Sciatic nerve (tissue), 2 donors: ENCODE data around the gene RBM19. TPM values are rescaled to one million over a fixed set of nuclear protein-coding genes. Genes with fewer than 3 reads are reported as not detected.
A peak's percentile ranks its signal among the peaks of the same experiment; 100 is the strongest.
"Not testable (repeated sequence)": the region's sequence is repeated elsewhere in the genome, so short reads cannot be mapped to it uniquely, and the experiment has no call there.

Experiments
- ATAC-seq: fragments of 200-7000 bp; cut with Tn5 transposase; one replicate; pipeline ENCODE4 v1.9.1; 2020; ENCODE audit warnings: mild to moderate bottlenecking, moderate library complexity
- DNase-seq: peaks from one replicate; pipeline ENCODE4 v3.0.0-alpha.2; 2020; ENCODE audit warnings: low spot score
- intact Hi-C: fragments of 100-400 bp; cut with DNase I; formaldehyde crosslinking; loops from one replicate; pipeline ENCODE4 v1.14.2; 2022
- total RNA-seq: library from RNA; stranded (reverse); fragmentation: NEBNext Ultra II Directional; extraction: Animal tissue kit (Norgen Biotek cat#: 25700); gene quantifications from one replicate; pipeline ENCODE4 v1.2.1, GENCODE V29; 2021
- donor health status: DM: no; HTN: no; CAD: no.
- donor health status: DM: no; HTN: no; CAD: no.

Gene RBM19
- total RNA-seq, 1 donor from 2014 or later = 40.3 TPM

DNA sequence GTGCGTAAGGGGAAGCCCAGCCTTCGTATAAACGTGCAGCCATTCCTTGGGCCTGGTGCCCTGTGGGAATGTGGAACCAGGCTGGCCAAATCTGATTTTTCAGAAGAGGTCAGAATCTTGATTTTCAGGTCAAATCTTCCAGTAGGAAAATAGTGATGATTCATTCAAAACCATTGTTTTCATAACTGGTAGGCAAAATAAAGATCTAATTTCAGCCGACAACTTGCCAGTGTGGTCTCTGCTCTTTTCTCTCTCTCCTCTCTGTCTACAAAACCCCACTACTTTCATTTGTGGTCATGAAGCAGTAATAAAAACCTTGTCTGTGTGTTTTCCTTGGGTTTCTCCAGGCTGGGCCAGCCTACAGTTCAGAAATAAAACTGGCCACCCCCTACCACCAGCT is 135.1 kb downstream of the RBM19 start:
- DNase-seq (no peak), ATAC-seq (peak; percentile 22)
- intact Hi-C loops = no loop called here

DNA sequence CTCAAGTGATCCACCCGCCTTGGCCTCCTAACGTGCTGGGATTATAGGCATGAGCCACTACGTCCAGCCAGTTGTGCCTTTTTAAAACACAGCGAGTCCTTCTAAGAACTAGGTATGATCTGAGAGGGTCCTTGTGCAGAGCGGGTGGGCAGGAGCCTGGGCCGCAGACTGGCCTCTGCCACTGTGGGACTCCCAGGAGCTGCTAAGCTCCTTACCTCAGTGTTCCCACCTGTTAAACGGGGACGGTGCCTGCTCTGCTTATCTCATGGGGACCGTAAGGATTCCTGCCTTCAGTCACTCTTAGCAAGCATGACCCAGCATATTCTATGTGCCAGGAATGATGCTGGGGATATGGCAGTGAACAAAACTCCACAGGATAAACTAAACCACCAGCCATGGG is 136.9 kb downstream of the RBM19 start:
- ATAC-seq = no peak
- intact Hi-C loops = no loop called here

DNA sequence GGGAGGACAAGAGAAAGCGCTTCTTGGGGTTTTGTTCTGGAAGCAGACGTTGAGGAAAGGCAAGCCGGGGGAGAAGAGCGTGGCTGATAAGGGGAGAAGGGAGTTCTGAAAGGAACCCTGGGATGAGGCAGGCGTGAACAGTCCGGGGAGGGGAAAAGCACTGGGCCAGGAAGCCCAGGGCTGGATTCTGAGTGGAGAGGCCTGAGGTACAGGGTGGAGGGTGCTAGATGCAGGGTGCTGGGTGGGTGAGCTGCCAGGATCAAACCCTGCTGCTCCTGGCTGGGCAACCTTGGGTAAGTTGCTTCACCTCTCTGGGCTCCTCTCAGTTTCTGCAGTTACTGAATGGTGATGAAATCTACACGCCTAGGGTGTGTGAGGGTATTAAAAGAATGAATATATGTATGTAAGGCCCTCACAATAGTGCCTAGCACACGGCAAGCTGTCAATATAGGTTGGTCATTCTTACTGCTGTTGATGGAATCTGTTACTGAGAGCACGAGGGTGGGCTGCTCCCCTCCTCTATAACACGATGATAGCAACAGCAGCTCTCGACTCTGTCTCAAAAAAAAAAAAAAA is 138.5 kb downstream of the RBM19 start:
- ATAC-seq = no peak
- intact Hi-C loops = no loop called here
- DNase-seq = no peak

More for the DNA sequence above, 136.9 kb downstream of the RBM19 start:
- no peak for DNase-seq

DNA sequence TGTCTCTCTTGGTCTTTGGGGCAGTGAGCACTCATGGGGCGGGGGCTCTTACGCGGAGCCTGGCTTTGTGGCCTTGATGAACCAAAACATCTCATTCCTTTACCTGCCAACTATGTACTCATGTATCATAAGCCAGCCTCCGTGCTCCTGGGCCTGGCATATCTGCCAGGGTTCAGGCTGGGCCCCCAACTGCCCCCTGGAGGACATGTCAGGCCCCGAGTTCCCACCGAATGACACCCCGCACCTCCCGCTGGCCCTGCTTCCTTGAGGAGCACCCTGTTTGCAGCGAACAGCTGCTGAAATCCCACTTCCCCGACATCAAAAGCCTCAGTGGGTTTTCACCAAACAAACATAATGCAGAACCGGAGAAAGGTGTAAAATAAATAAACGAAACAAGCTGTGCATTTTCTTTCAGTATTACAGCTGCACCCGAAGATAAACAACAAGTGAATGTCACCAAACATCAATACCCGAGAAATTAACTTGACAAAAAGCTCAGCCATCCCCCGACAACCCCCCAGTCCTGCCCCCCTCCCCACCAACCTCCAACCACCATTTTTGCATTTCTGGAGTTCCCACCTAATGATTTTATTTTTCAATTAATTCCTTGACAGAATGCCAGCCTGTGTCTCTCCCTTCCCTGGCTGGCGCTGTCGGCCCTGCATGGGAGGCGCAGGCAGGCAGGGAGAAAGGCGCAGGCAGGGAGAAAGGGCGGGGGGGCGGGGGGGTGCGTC is 139.2 kb downstream of the RBM19 start:
- intact Hi-C loops = no loop called here
- ATAC-seq (no peak), DNase-seq (no peak)

DNA sequence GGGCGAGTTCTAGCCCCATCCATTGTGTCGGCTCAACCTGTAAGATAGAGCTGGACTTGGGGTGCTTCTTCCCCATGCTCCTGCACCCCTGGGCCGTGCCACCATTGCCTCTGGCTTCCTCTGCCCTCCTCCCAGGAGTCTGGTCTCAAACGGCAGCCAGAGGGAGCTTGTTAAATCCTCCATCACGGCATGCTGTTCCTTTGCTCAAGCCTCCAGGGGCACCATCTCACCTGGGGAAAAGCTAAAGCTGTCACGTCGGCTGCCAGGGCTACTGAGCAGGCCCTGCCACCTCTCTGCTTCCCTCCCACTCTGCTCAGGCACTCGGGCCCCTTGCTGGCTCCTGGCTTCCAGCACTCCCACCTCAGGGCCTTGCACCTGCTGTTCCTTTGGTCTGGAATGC is 140.4 kb downstream of the RBM19 start:
- intact Hi-C loops = no loop called here
- DNase-seq = no peak
- no peak for ATAC-seq

DNA sequence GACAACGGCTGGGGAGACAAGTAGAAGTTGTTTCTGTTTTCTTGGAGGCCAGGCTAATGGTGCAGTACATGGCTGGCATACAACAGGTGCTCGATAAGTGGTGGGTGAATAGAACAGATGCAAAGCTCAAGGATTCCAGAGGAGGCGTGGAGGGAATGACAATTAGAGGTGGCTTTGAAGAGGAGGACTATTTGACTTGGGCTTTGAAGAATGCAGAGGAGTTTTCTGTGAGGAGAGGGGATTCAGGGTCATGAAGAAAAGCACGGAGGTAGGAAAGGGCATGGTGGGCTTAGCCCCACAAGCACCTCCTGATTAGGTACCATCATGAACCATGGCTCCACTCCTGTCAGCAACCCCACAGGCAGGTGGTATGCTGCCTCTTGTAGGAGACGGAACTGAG is 142.3 kb downstream of the RBM19 start:
- intact Hi-C loops = no loop called here
- ATAC-seq (no peak), DNase-seq (no peak)

DNA sequence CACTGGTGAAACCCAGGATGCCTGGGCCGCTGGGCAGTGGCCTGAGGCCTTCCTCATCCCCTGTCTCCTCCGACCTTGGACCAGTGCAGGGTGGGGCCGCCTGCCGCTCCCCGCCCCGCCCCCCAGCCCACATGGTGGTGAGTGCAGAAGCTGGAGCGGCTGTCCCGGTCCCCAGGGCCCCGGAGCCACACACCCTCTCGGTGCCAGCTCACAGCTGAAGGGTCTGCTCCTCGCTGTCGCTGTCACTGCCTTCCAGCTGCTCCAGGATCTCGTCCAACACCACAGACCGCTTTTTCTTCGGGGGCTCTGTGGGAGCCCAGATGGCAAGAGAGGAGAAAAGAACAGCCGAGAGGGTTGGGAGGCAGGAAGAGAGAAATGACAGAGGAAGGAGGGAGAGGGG is 143.1 kb downstream of the RBM19 start:
- DNase-seq (no peak), ATAC-seq (no peak)
- intact Hi-C loops = no loop called here

DNA sequence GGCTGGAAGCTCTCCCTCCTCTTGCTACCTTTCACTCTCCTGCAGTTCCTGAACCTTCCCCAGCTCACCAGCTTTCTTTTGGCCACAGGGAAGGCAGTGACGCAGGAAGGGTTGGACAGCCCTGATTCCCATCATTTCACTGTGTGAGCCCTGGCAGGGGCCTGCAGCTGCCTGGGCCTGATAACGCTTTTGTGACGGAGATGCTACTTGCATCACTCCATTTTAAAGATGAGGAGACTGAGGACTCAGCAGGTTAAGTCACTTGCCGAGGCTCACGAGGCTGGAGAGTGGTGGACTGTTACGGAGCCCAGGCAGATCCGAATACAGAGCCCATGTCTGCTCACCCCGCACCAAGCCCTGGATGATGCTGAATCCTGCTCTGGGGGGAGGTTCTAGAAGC is 145.3 kb downstream of the RBM19 start:
- ATAC-seq (no peak), DNase-seq (no peak)
- intact Hi-C loops = no loop called here

DNA sequence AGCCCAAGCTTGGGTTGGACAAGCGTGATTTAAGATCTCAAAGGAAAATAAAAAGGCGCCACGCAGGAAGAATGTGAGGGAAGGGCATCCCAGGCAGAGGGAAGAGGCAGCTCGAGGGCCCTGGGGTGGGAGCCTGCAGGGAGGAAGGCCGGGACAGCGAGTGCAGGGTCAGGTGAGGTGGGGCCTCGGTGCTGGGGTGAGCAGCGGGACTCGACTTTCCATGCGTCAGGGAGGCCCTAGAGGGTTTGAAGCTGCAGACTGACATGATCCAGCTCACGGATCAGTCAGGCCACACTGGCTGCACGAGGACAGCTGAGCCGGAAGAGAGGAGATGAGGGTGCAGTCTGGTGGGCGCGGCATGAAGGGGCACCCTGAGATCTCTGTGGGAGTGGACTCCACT is 145.8 kb downstream of the RBM19 start:
- peak; percentile 71 for ATAC-seq
- intact Hi-C loops = no loop called here
- no peak for DNase-seq

DNA sequence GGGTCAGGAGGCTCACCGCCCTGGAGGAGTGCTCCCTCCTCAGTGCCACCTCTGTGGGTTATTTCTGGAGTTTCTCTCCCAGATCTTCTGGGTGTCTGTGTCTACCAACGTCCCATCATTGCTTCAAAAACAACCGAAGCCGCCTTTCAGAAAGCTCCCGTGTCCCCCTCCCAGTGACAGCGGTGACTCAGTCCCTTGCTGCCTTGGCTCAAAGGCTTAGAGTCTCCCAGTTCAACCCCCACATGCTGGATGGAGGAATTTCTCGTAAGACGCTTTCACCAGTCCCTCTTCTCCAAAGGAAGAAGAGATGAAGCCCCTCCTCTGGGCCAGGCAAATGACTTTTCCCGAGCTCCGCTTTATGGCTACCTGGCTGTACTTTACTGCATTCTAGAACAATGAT is 146.6 kb downstream of the RBM19 start:
- DNase-seq = no peak
- intact Hi-C loops = no loop called here
- ATAC-seq = no peak

DNA sequence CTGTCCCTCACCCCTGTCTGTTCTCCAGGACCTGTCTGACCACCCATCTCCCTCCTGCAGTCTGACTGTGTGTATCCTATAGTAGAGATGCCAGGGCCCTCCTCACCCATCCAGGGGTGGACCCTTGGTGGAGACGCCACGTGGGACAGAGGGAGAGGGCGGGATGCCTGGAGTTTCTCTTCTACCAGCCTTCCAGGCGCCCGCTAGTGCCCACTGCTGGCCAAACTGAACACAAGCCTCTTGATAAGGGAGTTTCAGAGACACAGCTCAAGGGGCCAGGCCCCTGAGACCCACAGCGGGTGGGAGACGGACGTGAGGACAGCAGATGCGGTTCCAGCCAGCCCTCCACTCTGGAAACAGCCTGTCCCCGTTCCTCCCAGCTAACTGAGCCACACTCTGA is 147.3 kb downstream of the RBM19 start:
- ATAC-seq = no peak
- DNase-seq = no peak
- intact Hi-C loops = no loop called here

DNA sequence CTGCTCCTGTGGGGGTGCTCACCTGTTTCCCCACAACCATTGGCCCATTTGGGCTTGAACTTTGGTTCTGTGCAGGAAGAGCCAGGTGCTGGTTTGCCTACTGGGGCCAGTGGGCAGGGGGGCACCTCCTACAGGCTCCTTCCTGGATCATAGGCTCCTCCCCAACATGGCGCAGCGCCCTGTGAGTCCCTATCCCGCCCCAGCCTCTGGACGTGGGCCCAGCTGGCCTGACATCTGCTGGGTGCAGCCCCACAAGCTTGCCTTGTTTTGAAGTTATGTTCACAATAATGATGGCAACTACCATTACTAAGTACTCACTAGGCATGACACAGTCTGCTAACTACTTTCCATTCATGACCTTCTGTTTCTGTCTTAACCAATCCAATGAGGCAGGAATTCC is 147.8 kb downstream of the RBM19 start:
- intact Hi-C loops = no loop called here
- DNase-seq = no peak
- no peak for ATAC-seq

DNA sequence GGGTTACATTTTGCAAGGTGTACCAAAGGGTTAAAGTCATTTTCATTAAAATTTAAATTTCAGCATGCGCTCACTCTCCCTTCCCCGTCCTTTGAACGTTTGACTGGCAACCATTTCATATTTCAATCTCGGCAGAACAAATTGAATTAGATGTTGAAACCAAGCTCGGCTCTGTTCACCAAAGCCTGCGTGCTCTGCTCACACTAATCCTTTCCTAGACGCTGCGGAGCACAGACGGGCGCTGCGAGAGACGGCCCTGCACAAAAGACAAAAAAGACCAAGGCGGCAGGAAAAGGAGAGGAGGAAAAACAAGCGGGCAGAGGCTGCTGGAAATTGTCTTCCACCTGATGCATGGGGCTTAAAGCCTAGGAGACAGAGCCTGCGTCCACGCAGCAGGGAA is 149.3 kb downstream of the RBM19 start:
- DNase-seq (no peak), ATAC-seq (no peak)
- intact Hi-C loops = no loop called here

DNA sequence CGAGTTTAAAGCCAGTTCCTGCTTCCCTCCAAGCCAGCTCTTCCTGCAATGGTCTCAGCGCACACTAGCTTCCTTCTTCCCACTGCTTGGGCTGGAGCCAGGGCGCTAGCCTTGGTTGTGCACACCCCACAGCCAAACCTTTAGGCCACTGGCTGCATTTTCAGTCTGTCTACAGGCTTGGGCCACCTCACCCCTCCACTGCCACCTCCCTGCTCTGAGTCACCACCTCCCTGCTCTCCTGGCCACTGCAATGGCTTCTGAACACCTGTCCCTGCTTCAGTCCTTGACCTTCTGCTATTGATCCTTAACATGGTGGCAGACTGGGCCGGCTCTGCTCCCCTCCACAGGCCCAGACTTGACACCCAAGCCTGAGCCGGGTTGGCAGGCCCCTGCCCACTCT is 151.1 kb downstream of the RBM19 start:
- intact Hi-C loops = no loop called here
- ATAC-seq (no peak), DNase-seq (no peak)

DNA sequence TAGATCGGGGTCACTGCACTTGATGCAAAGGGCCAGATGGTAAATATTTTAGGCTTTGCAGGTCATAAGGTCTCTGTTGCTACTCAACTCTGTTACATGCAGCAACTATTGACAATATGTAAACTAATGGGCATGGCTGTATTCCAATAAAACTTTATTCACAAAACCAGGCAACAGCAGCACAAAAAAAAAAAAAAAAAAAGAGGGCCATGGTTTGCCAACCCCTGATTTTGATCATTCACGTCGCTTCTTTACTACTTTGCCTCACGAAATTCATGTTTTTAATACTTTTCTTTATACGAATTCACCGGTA is 152.9 kb downstream of the RBM19 start:
- intact Hi-C loops = no loop called here
- ATAC-seq (no peak), DNase-seq (no peak)

DNA sequence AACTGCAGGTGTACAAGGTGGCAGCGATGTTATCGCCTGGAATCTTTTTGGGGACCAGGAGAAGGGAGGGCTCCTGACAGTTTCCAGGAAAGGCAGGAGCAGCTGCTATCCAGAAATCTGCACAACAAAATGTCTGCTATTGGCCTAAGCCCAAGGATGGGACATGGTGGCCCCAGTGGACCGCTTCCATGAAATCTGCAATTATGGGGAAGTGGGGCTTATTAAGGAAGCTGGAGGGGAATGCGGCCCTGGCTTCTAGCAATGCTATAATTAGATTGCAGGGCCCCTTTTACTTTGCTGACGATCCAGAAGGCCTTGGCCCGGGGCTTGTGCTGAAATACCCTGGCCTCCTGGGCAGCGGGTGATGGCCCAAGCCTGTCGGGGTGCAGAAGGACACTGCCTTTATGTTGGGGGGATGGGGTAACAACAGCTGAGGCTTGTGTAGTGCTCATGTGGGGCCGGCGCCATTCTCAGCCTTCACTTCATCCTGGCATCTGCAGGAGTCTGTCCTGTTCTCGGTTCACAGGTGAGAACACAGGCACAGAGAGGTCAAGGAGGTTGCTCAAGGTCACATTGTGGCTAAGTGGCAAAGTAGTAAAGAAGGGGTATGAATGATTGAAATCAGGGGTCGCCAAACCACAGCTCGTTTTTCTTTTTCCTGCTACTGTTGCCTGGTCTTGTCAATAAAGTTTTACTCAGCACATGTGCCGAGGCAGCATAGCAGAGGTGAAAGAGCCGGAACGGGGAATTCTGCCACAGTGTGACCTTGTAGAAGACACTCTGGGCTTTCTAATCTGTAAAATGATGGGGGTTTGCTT is 153.5 kb downstream of the RBM19 start:
- intact Hi-C loops = no loop called here
- ATAC-seq (no peak), DNase-seq (no peak)

DNA sequence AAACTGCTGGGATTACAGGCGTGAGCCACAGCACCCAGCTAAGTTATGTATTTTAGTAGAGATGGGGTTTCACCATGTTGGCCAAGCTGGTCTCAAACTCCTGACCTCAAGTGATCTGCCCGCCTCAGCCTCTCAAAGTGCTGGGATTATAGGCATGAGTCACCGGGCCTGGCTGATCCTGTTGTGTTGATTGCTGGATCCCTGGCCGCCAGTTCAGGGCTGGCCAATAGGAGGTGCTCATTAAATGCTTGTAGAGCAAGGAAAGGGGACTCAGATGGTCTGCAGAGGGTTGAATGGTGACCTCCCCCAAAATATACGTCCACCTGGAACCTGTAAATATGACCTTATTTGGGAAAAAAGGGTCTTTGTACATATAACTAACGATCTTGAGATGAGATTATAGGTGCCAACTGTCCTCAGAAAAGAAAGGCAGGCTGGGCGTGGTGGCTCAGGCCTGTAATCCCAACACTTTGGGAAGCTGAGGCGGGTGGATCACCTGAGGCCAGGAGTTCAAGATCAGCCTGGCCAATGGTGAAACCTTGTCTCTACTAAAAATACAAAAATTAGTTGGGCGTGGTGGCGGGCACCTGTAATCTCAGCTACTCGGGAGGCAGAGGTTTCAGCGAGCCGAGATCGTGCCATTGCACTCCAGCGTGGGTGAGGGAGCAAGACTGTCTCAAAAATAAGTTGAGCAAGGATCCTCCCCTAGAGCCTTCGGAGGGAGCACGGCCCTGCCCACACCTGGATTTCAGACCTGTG is 156.5 kb downstream of the RBM19 start:
- DNase-seq, ATAC-seq, intact Hi-C loops: not testable (repeated sequence)

DNA sequence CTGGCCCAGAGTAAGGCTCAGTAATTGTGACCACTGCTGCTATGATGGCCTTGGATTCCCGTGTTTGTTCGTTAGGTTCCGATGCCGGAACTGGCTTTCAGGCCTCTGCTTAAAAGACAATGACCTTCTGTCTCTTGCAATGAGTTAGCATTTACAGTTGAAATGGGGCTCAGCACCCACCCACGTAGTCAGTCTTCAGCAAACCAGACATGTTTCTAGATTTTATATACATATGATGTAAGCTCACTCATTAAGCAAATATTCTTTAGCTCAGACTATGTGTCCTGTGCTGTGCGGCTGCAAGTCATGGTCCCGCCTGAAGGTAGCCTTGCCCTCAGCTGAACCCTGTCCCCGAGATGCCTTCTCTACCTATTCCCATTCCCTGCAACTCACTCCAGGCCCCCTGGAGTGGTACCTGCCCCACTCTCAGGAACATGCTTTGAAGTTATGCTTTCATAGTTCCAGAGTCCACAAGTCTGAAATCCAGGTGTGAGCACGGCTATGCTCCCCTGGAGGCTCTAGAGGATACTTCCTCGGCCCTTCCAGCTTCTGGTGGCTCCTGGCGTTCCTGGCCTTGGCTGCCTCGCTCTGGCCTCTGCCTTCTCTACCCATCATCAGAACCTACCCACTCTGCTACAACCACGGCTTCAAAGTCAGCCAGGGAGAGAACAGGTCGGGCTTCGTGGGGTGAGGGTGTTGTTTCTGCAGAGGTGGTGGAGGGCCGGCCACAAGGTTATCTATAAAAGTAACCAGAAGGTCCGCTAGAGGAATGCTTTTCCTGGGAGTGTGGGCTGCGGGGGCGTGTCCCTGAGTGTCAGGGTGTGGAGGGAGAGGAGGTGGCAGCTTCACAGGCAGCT is 157.8 kb downstream of the RBM19 start:
- no peak for DNase-seq
- intact Hi-C loops = no loop called here
- no peak for ATAC-seq

DNA sequence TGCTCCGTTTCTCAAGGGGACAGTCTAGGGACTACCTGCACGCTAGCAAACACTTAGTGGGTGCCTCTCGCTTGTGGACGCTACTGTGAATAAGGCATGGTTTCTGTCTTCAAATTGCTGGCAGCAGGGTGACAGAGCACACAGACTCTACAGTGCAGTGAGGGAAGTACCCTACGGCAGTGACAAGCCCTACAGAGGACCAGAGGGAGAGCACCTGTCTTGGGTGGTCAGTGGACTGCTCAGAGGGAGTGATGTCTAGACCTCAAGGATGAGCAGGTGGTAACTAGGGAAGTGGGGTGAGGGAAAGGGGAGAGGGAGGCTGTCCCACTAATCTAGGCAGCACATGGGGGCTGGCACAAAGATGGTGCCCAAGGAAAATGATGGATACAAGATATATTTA is 160.5 kb downstream of the RBM19 start:
- no peak for ATAC-seq
- intact Hi-C loops = no loop called here
- no peak for DNase-seq
